Measurements from ENCODE around the gene ATP8B4. TPM values are rescaled to one million over a fixed set of nuclear protein-coding genes. Genes with fewer than 3 reads are reported as not detected.

The ATP8B4 gene
- polyA plus RNA-seq, 1 of the 3 experiments (the other 2 are of a cell fraction), result 0.03 TPM

- no peak overlapping the region for H3K9ac ChIP-seq
- no peak overlapping the region for H2AFZ ChIP-seq (ENCODE audit: low read depth)
- DNase-seq, result no peak
- POLR2A ChIA-PET, result no interaction called here
- H3K4me3 ChIP-seq (ENCODE audit: low read depth in 2 of 2, low read length in 1 of 2), result no peak overlapping the region
- no peak overlapping the region for H3K27ac ChIP-seq (ENCODE audit: low read depth in 2 of 2, low read length in 1 of 2)
- H3K36me3 ChIP-seq (replicated peaks in 1 of 2; ENCODE audit: control insufficient read depth in 1 of 2, insufficient read depth in 2 of 2, low read length in 1 of 2), result no peaks in the 10 kb centered on the region
- H3K9me2 ChIP-seq, result no peaks in the 10 kb centered on the region
- H3K27me3 ChIP-seq (ENCODE audit: insufficient read depth), result no peaks in the 10 kb centered on the region
- no peaks in the 10 kb centered on the region for H3K4me1 ChIP-seq (ENCODE audit: control insufficient read depth in 1 of 2, insufficient read depth in 2 of 2, low read depth in 1 of 2, low read length in 1 of 2)
- H3K79me2 ChIP-seq (ENCODE audit: insufficient read depth), result no peaks in the 10 kb centered on the region
- H3K9me3 ChIP-seq, result no peaks in the 10 kb centered on the region
- no peaks in the 10 kb centered on the region for H3F3A ChIP-seq (replicated peaks; ENCODE audit: insufficient read depth)
- TF ChIP-seq TCF12 (IDR thresholded peaks at IDR 0.05) (no peak), MEF2A (IDR thresholded peaks at IDR 0.05; ENCODE audit: borderline replicate concordance, low read depth) (no peak), PBX3 (IDR thresholded peaks at IDR 0.05) (no peak), GATA2 (CRISPR knock-in tag; IDR thresholded peaks at IDR 0.05) (no peak), JUND (IDR thresholded peaks at IDR 0.05) (no peak), FOXM1 (IDR thresholded peaks at IDR 0.05; ENCODE audit: low read depth) (no peak), USF2 (IDR thresholded peaks at IDR 0.05; ENCODE audit: borderline replicate concordance, low read depth, low read length) (no peak), YY1 (IDR thresholded peaks at IDR 0.05; ENCODE audit: low read depth) (no peak), TEAD4 (IDR thresholded peaks at IDR 0.05; ENCODE audit: borderline replicate concordance, insufficient read depth) (no peak), SMC3 (IDR thresholded peaks at IDR 0.05; ENCODE audit: low read depth, low read length) (no peak), MAX (IDR thresholded peaks at IDR 0.05; ENCODE audit: low read depth) (no peak), MXI1 (IDR thresholded peaks at IDR 0.05; ENCODE audit: low read depth, low read length) (no peak), NRF1 (IDR thresholded peaks at IDR 0.05; ENCODE audit: low read depth, low read length) (no peak), EZH2phosphoT487 (IDR thresholded peaks at IDR 0.05; ENCODE audit: borderline replicate concordance, low read depth) (no peak), RFX5 (IDR thresholded peaks at IDR 0.05; ENCODE audit: low read length) (no peak), EP300 (IDR thresholded peaks at IDR 0.05; ENCODE audit: borderline replicate concordance in 1 of 2, low read depth in 1 of 2, low read length in 1 of 2) (no peak), NFIC (IDR thresholded peaks at IDR 0.05; ENCODE audit: borderline replicate concordance) (no peak)
- H3K4me2 ChIP-seq, result no peak overlapping the region
- H4K20me1 ChIP-seq (ENCODE audit: insufficient read depth), result no peaks in the 10 kb centered on the region
- 64% methylated on average over 1 of the region's 1 CpG for WGBS (ENCODE audit: low lambda C conversion rate)
- CTCF ChIA-PET, result interaction anchor here (1.2 to 2.2 kb wide), 2 partner anchors 24 to 70 kb away, joined by 3 to 8 read pairs; no protein-coding TSS in a partner anchor
These were observed 43.7 kb downstream of the ATP8B4 start for GRCh38 chr15:50075319-50075718.

GRCh38 chr15:50071551-50072258, 47.3 kb downstream of the ATP8B4 start:
- ChIA-PET CTCF (interaction anchor here (0.8 kb wide), 1 partner anchor 20 kb away, joined by 4 read pairs; no protein-coding TSS in a partner anchor), POLR2A (no interaction called here)
- H3K4me2 ChIP-seq, result no peak overlapping the region
- no peaks in the 10 kb centered on the region for H3K4me1 ChIP-seq (ENCODE audit: control insufficient read depth in 1 of 2, insufficient read depth in 2 of 2, low read depth in 1 of 2, low read length in 1 of 2)
- no peak for DNase-seq
- H3K9me3 ChIP-seq, result no peaks in the 10 kb centered on the region
- 36% methylated on average over 1 of the region's 1 CpG for WGBS (ENCODE audit: low lambda C conversion rate)
- no peak overlapping the region for H3K27ac ChIP-seq (ENCODE audit: low read depth in 2 of 2, low read length in 1 of 2)
- no peak overlapping the region for H3K4me3 ChIP-seq (ENCODE audit: low read depth in 2 of 2, low read length in 1 of 2)
- no peaks in the 10 kb centered on the region for H4K20me1 ChIP-seq (ENCODE audit: insufficient read depth)
- no peaks in the 10 kb centered on the region for H3K9me2 ChIP-seq
- no peak overlapping the region for H3K9ac ChIP-seq
- H3K79me2 ChIP-seq (ENCODE audit: insufficient read depth), result no peaks in the 10 kb centered on the region
- no peaks in the 10 kb centered on the region for H3F3A ChIP-seq (replicated peaks; ENCODE audit: insufficient read depth)
- H2AFZ ChIP-seq (ENCODE audit: low read depth), result no peak overlapping the region
- no peaks in the 10 kb centered on the region for H3K36me3 ChIP-seq (replicated peaks in 1 of 2; ENCODE audit: control insufficient read depth in 1 of 2, insufficient read depth in 2 of 2, low read length in 1 of 2)
- no peaks in the 10 kb centered on the region for H3K27me3 ChIP-seq (ENCODE audit: insufficient read depth)
- TF ChIP-seq RAD21 (IDR thresholded peaks at IDR 0.05; ENCODE audit: low read length), result no peak
- no peak for TF ChIP-seq NFIC (IDR thresholded peaks at IDR 0.05; ENCODE audit: borderline replicate concordance)
- TF ChIP-seq ZBTB33 (IDR thresholded peaks at IDR 0.05; ENCODE audit: borderline replicate concordance, low read depth), result no peak
- TF ChIP-seq TEAD4 (IDR thresholded peaks at IDR 0.05; ENCODE audit: borderline replicate concordance, insufficient read depth), result no peak
- no peak for TF ChIP-seq RCOR1 (IDR thresholded peaks at IDR 0.05; ENCODE audit: low read length)
- no peak for TF ChIP-seq GATA2 (CRISPR knock-in tag; IDR thresholded peaks at IDR 0.05)
- TF ChIP-seq CTCF (IDR thresholded peaks at IDR 0.05), result no peak
- no peak for TF ChIP-seq PBX3 (IDR thresholded peaks at IDR 0.05)
- no peak for TF ChIP-seq TCF12 (IDR thresholded peaks at IDR 0.05)

All from SK-N-SH (cell line).